Measurements from ENCODE around the gene LHX2. TPM values are rescaled to one million over a fixed set of nuclear protein-coding genes. Genes with fewer than 3 reads are reported as not detected.

LHX2 gene
- total RNA-seq, 1 experiment from 2014 or later, result not detected

GRCh38 chr9:124033348-124033747, 21.8 kb downstream of the LHX2 start:
- CTCF ChIA-PET, result no interaction called here
- H3K36me3 Mint-ChIP-seq (ENCODE audit: insufficient read depth, unreplicated experiment), result peaks cover 6% of the 10 kb centered on the region
- no TSS peak for BruUV-seq (replicated peaks)
- no peaks in the 10 kb centered on the region for H3K4me1 Mint-ChIP-seq (ENCODE audit: low read depth, unreplicated experiment)
- no peak for TF ChIP-seq CTCF (IDR thresholded peaks at IDR 0.05; ENCODE audit: unreplicated experiment)
- peaks cover 85% of the 10 kb centered on the region for H3K27me3 Mint-ChIP-seq (ENCODE audit: unreplicated experiment)
- H3K27ac Mint-ChIP-seq (ENCODE audit: unreplicated experiment), result no peak overlapping the region
- H3K9me3 Mint-ChIP-seq (ENCODE audit: low read depth, unreplicated experiment), result no peaks in the 10 kb centered on the region
- intact Hi-C loops (cut with micrococcal nuclease; ENCODE audit: unreplicated experiment), result no loop called here
- no peak for DNase-seq
- no peak overlapping the region for H3K4me3 Mint-ChIP-seq (ENCODE audit: low read depth, unreplicated experiment)

GRCh38 chr9:124033967-124034366, 22.4 kb downstream of the LHX2 start:
- Mint-ChIP-seq H3K27ac (ENCODE audit: unreplicated experiment) (no peak overlapping the region), H3K36me3 (ENCODE audit: insufficient read depth, unreplicated experiment) (peaks cover 6% of the 10 kb centered on the region), H3K9me3 (ENCODE audit: low read depth, unreplicated experiment) (no peaks in the 10 kb centered on the region), H3K27me3 (ENCODE audit: unreplicated experiment) (peaks cover 85% of the 10 kb centered on the region), H3K4me3 (ENCODE audit: low read depth, unreplicated experiment) (no peak overlapping the region), H3K4me1 (ENCODE audit: low read depth, unreplicated experiment) (no peaks in the 10 kb centered on the region)
- CTCF ChIA-PET, result no interaction called here
- intact Hi-C loops (cut with micrococcal nuclease; ENCODE audit: unreplicated experiment), result no loop called here
- DNase-seq, result no peak
- BruUV-seq (replicated peaks), result no TSS peak
- no peak for TF ChIP-seq CTCF (IDR thresholded peaks at IDR 0.05; ENCODE audit: unreplicated experiment)

GRCh38 chr9:124035001-124035650, 23.6 kb downstream of the LHX2 start:
- intact Hi-C loops (cut with micrococcal nuclease; ENCODE audit: unreplicated experiment), result no loop called here
- Mint-ChIP-seq H3K4me3 (ENCODE audit: low read depth, unreplicated experiment) (no peak overlapping the region), H3K36me3 (ENCODE audit: insufficient read depth, unreplicated experiment) (peaks cover 6% of the 10 kb centered on the region), H3K27ac (ENCODE audit: unreplicated experiment) (no peak overlapping the region), H3K9me3 (ENCODE audit: low read depth, unreplicated experiment) (no peaks in the 10 kb centered on the region), H3K27me3 (ENCODE audit: unreplicated experiment) (peaks cover 97% of the 10 kb centered on the region), H3K4me1 (ENCODE audit: low read depth, unreplicated experiment) (no peaks in the 10 kb centered on the region)
- BruUV-seq (replicated peaks), result no TSS peak
- DNase-seq, result no peak
- CTCF ChIA-PET, result no interaction called here
- TF ChIP-seq CTCF (IDR thresholded peaks at IDR 0.05; ENCODE audit: unreplicated experiment), result no peak

- DNase-seq, result no peak
- no peaks in the 10 kb centered on the region for H3K9me3 Mint-ChIP-seq (ENCODE audit: low read depth, unreplicated experiment)
- H3K27me3 Mint-ChIP-seq (ENCODE audit: unreplicated experiment), result peaks cover 100% of the 10 kb centered on the region
- intact Hi-C loops (cut with micrococcal nuclease; ENCODE audit: unreplicated experiment), result no loop called here
- H3K4me3 Mint-ChIP-seq (ENCODE audit: low read depth, unreplicated experiment), result no peak overlapping the region
- no TSS peak for BruUV-seq (replicated peaks)
- no peak overlapping the region for H3K27ac Mint-ChIP-seq (ENCODE audit: unreplicated experiment)
- peaks cover 4% of the 10 kb centered on the region for H3K4me1 Mint-ChIP-seq (ENCODE audit: low read depth, unreplicated experiment)
- TF ChIP-seq CTCF (IDR thresholded peaks at IDR 0.05; ENCODE audit: unreplicated experiment), result no peak
- no peaks in the 10 kb centered on the region for H3K36me3 Mint-ChIP-seq (ENCODE audit: insufficient read depth, unreplicated experiment)
- CTCF ChIA-PET, result interaction anchor here (1.1 kb wide), 1 partner anchor 31 kb away, joined by 3 read pairs; no protein-coding TSS in a partner anchor
Measured at GRCh38 chr9:124036578-124036977, 25.0 kb downstream of the LHX2 start.
